Left lung (tissue), 10 donors: ENCODE data around the gene NUDT16L1. TPM values are rescaled to one million over a fixed set of nuclear protein-coding genes. Genes with fewer than 3 reads are reported as not detected.

Experiments used
- ATAC-seq: fragments of 200-7000 bp; cut with Tn5 transposase; one replicate; pipeline ENCODE4 v1.9.1; 2020; ENCODE audit warnings: moderate library complexity
- DNase-seq, 4 donors: peaks; one replicate each; pipeline ENCODE4 v3.0.0-alpha.2; 2013 to 2020
- H3K27ac ChIP-seq, 2 donors: fragments of 200-600 bp; sonication (generic) in 1 of 2; one replicate each; pipeline versions ENCODE4 v1.5.0 to v1.8.0; 2020 to 2021
- H3K27me3 ChIP-seq, 2 donors: fragments of 200-600 bp; sonication (generic) in 1 of 2; one replicate each; pipeline versions ENCODE4 v1.5.0 to v1.8.0; 2020 to 2021
- H3K36me3 ChIP-seq, 2 donors: fragments of 200-600 bp; sonication (generic) in 1 of 2; one replicate each; pipeline versions ENCODE4 v1.5.0 to v1.8.0; 2020 to 2021
- H3K4me1 ChIP-seq, 2 donors: fragments of 200-600 bp; one replicate each; pipeline ENCODE4 v1.8.0; 2021
- H3K4me3 ChIP-seq, 2 donors: fragments of 200-600 bp; sonication (generic) in 1 of 2; one replicate each; pipeline versions ENCODE4 v1.5.0 to v1.8.0; 2020 to 2021; ENCODE audit warnings: mild to moderate bottlenecking in 1 of 2
- H3K9me3 ChIP-seq, 2 donors: fragments of 200-600 bp; sonication (generic) in 1 of 2; one replicate each; pipeline versions ENCODE4 v1.5.0 to v1.8.0; 2020 to 2021
- CTCF ChIP-seq, 2 donors: fragments of 200-600 bp; sonication (generic) in 1 of 2; IDR thresholded peaks; one replicate each; pipeline versions ENCODE4 v1.5.0 to v1.8.0; 2021; ENCODE audit warnings: antibody characterized with exemption in 2 of 2
- intact Hi-C, 2 donors: fragments of 100-400 bp; cut with DNase I; formaldehyde crosslinking; loops; one replicate each; pipeline versions ENCODE4 v1.11.2 to v1.14.2; 2022
- polyA plus RNA-seq, 6 donors: library from polyadenylated mRNA; unstranded; fragments of 120-200 nt; gene quantifications; one replicate each; pipeline ENCODE4 v1.2.1, GENCODE V29; 2013; ENCODE audit not compliant: insufficient read length in 6 of 6
- total RNA-seq, 2 donors: library from RNA; stranded (reverse); fragmentation: NEBNext Ultra II Directional; extraction: Animal tissue kit (Norgen Biotek cat#: 25700); gene quantifications; one replicate each; pipeline ENCODE4 v1.2.1, GENCODE V29; 2021
- donor health status: DM: no; HTN: yes; CAD: no.
- donor health status: DM: no; HTN: no; CAD: no.

The NUDT16L1 gene
- total and polyA plus RNA-seq, 8 donors: 26.6 to 53.1 (median 35.1) TPM

GRCh38 chr16:4663465-4663776 lies 29.9 kb upstream of the NUDT16L1 start:
- Histone ChIP-seq H3K9me3 (no peaks in the 10 kb centered on the region), H3K4me1 (peaks cover 30 to 68% of the 10 kb centered on the region in 2 donors), H3K4me3 (no peak overlapping the region), H3K36me3 (peaks cover 0 to 60% of the 10 kb centered on the region in 2 donors), H3K27me3 (no peaks in the 10 kb centered on the region), H3K27ac (peak overlapping the region in 1 of 2 donors; percentile 67)
- DNase-seq (no peak), ATAC-seq (no peak)
- TF ChIP-seq CTCF (IDR thresholded peaks at IDR 0.05): no peak
- intact Hi-C loops: no loop called here

- intact Hi-C loops: no loop called here
- TF ChIP-seq CTCF (IDR thresholded peaks at IDR 0.05): no peak
- no peaks in the 10 kb centered on the region for H3K9me3 ChIP-seq
- H3K36me3 ChIP-seq: peaks cover 0 to 60% of the 10 kb centered on the region in 2 donors
- H3K27ac ChIP-seq: peak overlapping the region; percentile 53 to 67
- ATAC-seq (peak; percentile 2), DNase-seq (peak in 2 of 4 donors; percentile 35 to 82)
- H3K4me3 ChIP-seq: no peak overlapping the region
- H3K4me1 ChIP-seq: peaks cover 30 to 68% of the 10 kb centered on the region in 2 donors
- no peaks in the 10 kb centered on the region for H3K27me3 ChIP-seq
These were observed 29.4 kb upstream of the NUDT16L1 start for GRCh38 chr16:4663777-4664465.

GRCh38 chr16:4664538-4665418 lies 28.6 kb upstream of the NUDT16L1 start:
- Histone ChIP-seq H3K36me3 (peaks cover 0 to 60% of the 10 kb centered on the region in 2 donors), H3K4me3 (no peak overlapping the region), H3K27ac (peak overlapping the region; percentile 53 to 67), H3K9me3 (no peaks in the 10 kb centered on the region), H3K27me3 (no peaks in the 10 kb centered on the region), H3K4me1 (peaks cover 30 to 68% of the 10 kb centered on the region in 2 donors)
- DNase-seq (peak in 1 of 4 donors; percentile 75), ATAC-seq (peak; percentile 54)
- intact Hi-C loops: no loop called here
- no peak for TF ChIP-seq CTCF (IDR thresholded peaks at IDR 0.05)

- Histone ChIP-seq H3K27me3 (no peaks in the 10 kb centered on the region), H3K4me1 (peaks cover 16 to 49% of the 10 kb centered on the region in 2 donors), H3K27ac (no peak overlapping the region), H3K9me3 (no peaks in the 10 kb centered on the region), H3K4me3 (no peak overlapping the region), H3K36me3 (peaks cover 0 to 69% of the 10 kb centered on the region in 2 donors)
- intact Hi-C loops: no loop called here
- no peak for TF ChIP-seq CTCF (IDR thresholded peaks at IDR 0.05)
- no peak for ATAC-seq
- no peak for DNase-seq
These were observed 26.7 kb upstream of the NUDT16L1 start for GRCh38 chr16:4666537-4667202.
